ENCODE data around the gene STK39.

The STK39 gene

DNA sequence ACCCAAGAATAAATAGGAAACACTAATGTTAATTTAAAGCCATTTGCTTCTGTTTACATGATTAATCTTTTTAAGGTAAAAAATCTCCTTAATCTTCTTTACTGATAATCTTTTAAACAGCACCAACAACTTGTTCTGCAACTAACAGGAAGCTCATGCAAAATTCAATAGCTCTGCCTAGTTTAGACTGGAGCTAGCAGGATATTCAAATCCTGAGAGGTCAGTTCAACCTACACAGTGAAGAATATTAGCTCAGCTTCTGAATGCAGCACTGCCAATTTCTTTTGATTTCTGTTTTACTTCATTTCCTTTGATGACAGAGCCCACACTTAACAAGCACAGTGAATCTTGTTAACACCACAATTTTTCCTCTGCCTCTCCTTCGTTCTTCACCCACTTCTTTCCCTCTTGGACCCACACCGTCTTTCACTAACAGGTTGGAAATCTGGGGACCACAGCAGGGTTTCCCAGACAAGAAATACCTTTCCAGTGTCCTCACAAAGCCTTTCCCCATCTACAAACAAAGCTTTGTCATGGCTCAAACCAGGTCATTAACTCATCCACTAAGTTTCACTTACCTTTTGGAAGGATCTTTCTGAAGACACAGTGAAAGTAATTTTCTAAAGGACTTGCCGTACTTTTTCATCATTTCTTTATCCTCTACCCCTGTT is 109.8 kb downstream of the STK39 start:
- H3K4me3 ChIP-seq (ENCODE audit: low read depth, low read length), result no peak overlapping the region
- DNase-seq (ENCODE audit: low read depth), result peak; percentile 32
- TF ChIP-seq, protein P1, sequence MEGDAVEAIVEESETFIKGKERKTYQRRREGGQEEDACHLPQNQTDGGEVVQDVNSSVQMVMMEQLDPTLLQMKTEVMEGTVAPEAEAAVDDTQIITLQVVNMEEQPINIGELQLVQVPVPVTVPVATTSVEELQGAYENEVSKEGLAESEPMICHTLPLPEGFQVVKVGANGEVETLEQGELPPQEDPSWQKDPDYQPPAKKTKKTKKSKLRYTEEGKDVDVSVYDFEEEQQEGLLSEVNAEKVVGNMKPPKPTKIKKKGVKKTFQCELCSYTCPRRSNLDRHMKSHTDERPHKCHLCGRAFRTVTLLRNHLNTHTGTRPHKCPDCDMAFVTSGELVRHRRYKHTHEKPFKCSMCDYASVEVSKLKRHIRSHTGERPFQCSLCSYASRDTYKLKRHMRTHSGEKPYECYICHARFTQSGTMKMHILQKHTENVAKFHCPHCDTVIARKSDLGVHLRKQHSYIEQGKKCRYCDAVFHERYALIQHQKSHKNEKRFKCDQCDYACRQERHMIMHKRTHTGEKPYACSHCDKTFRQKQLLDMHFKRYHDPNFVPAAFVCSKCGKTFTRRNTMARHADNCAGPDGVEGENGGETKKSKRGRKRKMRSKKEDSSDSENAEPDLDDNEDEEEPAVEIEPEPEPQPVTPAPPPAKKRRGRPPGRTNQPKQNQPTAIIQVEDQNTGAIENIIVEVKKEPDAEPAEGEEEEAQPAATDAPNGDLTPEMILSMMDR (conservative IDR thresholded peaks at IDR 0.05; ENCODE audit: low read depth, low read length), result no peak

DNA sequence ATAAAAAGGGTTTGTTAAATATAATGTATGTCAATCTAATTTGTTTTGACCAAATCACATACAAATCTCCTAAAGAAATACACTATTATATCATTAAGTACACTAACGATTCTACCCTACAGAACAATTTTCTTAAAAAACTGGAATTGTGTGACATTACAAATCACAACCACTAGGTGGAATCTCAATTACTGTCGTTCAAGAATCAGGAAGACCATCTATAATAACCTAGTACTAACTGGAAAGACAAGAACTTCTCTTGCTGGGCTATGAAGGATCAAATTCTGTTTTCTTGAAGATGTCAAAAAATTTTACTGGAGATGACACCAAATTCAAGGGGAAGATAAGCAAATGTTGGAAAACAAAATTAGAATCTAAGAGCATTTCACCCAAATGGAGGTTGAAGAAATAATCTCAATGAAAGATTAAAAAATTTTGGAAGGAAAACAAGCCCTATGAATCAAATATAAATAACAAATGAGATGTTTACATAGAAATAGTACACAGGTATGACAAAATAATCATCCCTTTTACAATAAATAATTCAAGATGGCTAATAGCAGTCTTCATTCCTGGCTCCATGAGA is 110.9 kb downstream of the STK39 start:
- H3K4me3 ChIP-seq (ENCODE audit: low read depth, low read length), result no peak overlapping the region
- peak; percentile 74 for DNase-seq (ENCODE audit: low read depth)
- TF ChIP-seq, protein P1 (conservative IDR thresholded peaks at IDR 0.05; ENCODE audit: low read depth, low read length), result peak; percentile 54

DNA sequence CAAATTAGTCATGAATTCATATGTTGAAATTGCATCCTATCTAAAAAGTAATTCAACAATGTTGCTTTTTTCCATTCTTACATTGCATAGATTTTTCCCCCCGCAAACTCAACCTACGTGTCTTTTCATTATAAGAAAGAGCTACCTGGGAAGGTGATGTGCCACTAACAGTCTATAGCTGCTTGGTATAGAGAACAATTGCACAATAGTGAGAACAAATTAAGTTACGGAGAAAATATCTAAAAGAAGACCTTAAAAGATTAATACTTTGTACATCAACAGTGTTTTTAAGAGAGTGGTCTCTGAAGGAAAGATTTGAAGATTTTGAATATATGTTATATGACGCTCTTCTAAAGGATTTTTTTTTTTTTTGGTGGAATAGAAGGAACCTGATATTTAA is 111.8 kb downstream of the STK39 start:
- H3K4me3 ChIP-seq (ENCODE audit: low read depth, low read length), result no peak overlapping the region
- DNase-seq (ENCODE audit: low read depth), result no peak
- TF ChIP-seq, protein P1 (conservative IDR thresholded peaks at IDR 0.05; ENCODE audit: low read depth, low read length), result no peak

DNA sequence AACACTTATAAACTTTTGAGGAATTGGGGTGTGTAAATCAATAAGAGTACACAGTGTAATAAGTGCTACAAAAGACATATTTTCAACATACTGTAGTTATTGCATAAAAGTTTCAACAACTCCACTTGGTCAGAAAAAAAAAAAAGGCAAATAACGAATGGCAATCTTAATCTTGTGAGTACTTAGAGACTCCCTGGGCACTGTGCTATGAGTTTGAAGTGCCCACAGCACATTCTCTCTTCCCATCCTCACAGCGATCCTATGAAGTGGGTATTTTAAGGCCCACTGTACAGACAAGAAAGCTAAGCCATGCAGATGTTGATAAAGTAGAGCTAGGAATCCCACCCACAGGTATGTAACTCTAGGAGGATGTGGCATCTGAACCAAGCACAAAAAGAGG is 112.3 kb downstream of the STK39 start:
- no peak for DNase-seq (ENCODE audit: low read depth)
- H3K4me3 ChIP-seq (ENCODE audit: low read depth, low read length), result no peak overlapping the region
- TF ChIP-seq, protein P1 (conservative IDR thresholded peaks at IDR 0.05; ENCODE audit: low read depth, low read length), result no peak

DNA sequence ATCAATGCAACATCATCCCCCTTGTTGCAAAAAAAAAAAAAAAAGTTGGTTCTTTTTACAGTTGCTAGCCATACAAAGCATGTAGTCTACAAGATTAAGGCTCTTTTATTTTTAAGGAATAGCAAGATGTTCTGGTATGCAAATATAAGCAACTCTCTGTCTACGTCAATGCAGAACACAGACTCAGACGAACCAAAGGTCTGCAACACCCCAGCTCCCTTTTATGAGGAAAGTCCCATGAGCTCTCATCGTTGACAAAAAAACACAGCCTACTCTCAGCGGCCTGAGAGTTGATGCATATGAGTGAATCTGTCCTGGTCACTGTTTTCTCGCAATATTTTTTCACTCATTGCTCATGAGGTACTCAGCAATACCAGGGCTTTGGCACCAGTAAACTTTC is 112.9 kb downstream of the STK39 start:
- H3K4me3 ChIP-seq (ENCODE audit: low read depth, low read length), result no peak overlapping the region
- no peak for DNase-seq (ENCODE audit: low read depth)
- TF ChIP-seq, protein P1 (conservative IDR thresholded peaks at IDR 0.05; ENCODE audit: low read depth, low read length), result no peak

DNA sequence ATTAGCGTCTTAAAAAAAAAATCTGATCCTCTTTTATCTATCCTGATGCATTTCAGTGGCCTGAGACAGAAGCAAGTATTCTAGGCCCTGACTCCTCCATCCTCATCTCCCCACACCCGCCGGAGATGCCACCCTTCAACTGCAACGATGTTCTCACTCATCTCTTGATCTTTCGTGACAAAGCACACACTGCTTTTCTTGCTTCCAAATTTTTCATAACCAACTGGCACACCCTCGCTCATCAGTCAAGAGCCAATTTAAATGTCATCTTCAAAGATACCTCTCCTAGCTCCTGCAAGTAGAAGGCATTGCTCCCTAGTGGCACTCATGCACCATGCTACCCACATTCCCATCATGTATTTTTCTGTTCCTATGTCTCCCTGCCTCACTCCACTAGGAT is 115.0 kb downstream of the STK39 start:
- DNase-seq (ENCODE audit: low read depth), result no peak
- TF ChIP-seq, protein P1 (conservative IDR thresholded peaks at IDR 0.05; ENCODE audit: low read depth, low read length), result no peak
- no peak overlapping the region for H3K4me3 ChIP-seq (ENCODE audit: low read depth, low read length)

DNA sequence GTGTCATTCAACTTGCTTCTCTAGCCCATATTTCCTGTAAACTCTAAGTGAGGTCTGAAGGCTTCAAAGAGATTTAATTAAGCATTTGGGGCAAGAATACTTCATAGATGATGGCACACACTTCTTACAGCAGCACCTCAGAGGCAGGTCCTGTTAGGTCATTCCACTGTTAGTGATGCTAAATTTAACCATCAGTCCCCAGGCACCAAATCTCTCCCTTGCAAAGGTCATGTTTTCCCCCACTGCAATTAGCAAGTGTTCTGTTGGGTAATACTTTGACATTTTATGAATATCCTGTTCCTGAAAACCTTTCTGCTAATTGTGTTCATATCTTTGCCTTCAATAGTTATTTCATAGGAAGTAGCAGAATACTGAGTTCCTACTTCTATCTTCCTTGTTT is 117.0 kb downstream of the STK39 start:
- DNase-seq (ENCODE audit: low read depth), result no peak

More for the DNA sequence above, 117.0 kb downstream of the STK39 start:
- no peak overlapping the region for H3K4me3 ChIP-seq (ENCODE audit: low read depth, low read length)
- TF ChIP-seq, protein P1 (conservative IDR thresholded peaks at IDR 0.05; ENCODE audit: low read depth, low read length), result no peak
